Activated CD8-positive, alpha-beta T cell treated with anti-CD3 and anti-CD28 coated beads, Interleukin-2, amount 10 ng/mL, durations not matched to agents 7 days and 5 days (primary cell): ENCODE measurements around the gene STX1A. TPM values are rescaled to one million over a fixed set of nuclear protein-coding genes. Genes with fewer than 3 reads are reported as not detected.
"Not testable (repeated sequence)": the region's sequence is repeated elsewhere in the genome, so short reads cannot be mapped to it uniquely, and the experiment has no call there.

Experiments used
- ATAC-seq: fragments of 150-1000 bp; cut with Tn5 transposase; one replicate; pipeline ENCODE4 v1.10.0; 2021; ENCODE audit warnings: moderate library complexity
- CTCF ChIA-PET: fragments of 350-600 bp; sonication (Branson Sonifier 250); formaldehyde crosslinking; loops from one replicate; lab custom pipeline; 2021; ENCODE audit warnings: antibody characterized with exemption; lab: Charles Lee
- POLR2A ChIA-PET: fragments of 350-600 bp; sonication (Branson Sonifier 250); formaldehyde crosslinking; loops from one replicate; lab custom pipeline; 2021; ENCODE audit warnings: antibody characterized with exemption; lab: Charles Lee
- DNase-seq: peaks from one replicate; pipeline ENCODE4 v3.0.0-alpha.2; 2020
- H3K27ac Mint-ChIP-seq: one replicate; pipeline ENCODE4 v1.8.0; 2021; ENCODE audit warnings: mild to moderate bottlenecking, mixed read lengths
- H3K27me3 Mint-ChIP-seq: one replicate; pipeline ENCODE4 v1.8.0; 2021; ENCODE audit warnings: low read depth, mixed read lengths
- H3K36me3 Mint-ChIP-seq: one replicate; pipeline ENCODE4 v1.8.0; 2021; ENCODE audit warnings: low read depth, mixed read lengths
- H3K4me1 Mint-ChIP-seq: one replicate; pipeline ENCODE4 v1.8.0; 2021; ENCODE audit warnings: low read depth, mixed read lengths
- H3K4me3 Mint-ChIP-seq: one replicate; pipeline ENCODE4 v1.8.0; 2021; ENCODE audit warnings: mild to moderate bottlenecking, mixed read lengths
- H3K9me3 Mint-ChIP-seq: one replicate; pipeline ENCODE4 v1.8.0; 2022; ENCODE audit warnings: mixed read lengths; ENCODE audit not compliant: insufficient read depth
- total RNA-seq, 2 experiments: library from RNA; stranded (reverse); gene quantifications; one replicate each; pipeline ENCODE4 v1.2.3, GENCODE V29; 2021

Gene STX1A
- total RNA-seq, 2 experiments from 2014 or later = 10.6 to 12.3 TPM

- ATAC-seq (no peak), DNase-seq (no peak)
- Mint-ChIP-seq H3K9me3 (no peaks in the 10 kb centered on the region), H3K27ac (no peak overlapping the region), H3K4me3 (peak overlapping the region; percentile 63), H3K4me1 (peaks cover 36% of the 10 kb centered on the region), H3K27me3 (peaks cover 23% of the 10 kb centered on the region), H3K36me3 (peaks cover 3% of the 10 kb centered on the region)
- ChIA-PET POLR2A (interaction anchor here (0.7 kb wide), 1 partner anchor 36 kb away, joined by 3 read pairs; the partner anchor contains the start of genes BUD23 and DNAJC30), CTCF (interaction anchor here (1.2 to 8.3 kb wide), 3 partner anchors 18 to 114 kb away, joined by 3 to 69 read pairs (median 3); no protein-coding TSS in a partner anchor)
Observed at GRCh38 chr7:73719806-73720169, 319 bp upstream of the STX1A start.

DNA sequence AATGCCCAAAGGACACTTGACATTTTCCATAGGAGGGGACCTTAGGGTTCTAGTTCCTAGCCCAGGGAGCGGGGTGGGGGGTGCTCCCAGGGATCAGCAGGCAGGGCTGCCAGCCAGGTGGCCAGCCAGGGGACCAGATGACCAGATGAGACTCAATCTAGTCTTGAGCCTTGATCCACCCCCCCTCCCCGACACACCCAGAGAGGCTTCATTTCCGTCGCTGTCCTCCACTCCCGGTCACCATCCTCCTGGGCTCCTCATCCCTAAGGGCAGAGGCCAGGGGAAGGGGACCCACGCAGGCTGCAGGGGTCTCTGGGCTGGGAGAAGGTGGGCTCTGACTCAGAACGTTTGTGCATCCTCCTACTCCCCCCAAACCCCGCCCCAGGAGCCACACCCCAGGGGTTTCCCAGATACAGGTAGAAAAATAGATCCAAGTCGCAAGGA is 1.0 kb downstream of the STX1A start:
- H3K36me3 Mint-ChIP-seq = peaks cover 3% of the 10 kb centered on the region
- peak; percentile 35 for DNase-seq
- no peak for ATAC-seq
- peaks cover 21% of the 10 kb centered on the region for H3K27me3 Mint-ChIP-seq
- H3K4me3 Mint-ChIP-seq = peak overlapping the region; percentile 80
- ChIA-PET CTCF (interaction anchor here (1.0 to 1.3 kb wide), 3 partner anchors 14 to 112 kb away, joined by 3 to 14 read pairs (median 3); no protein-coding TSS in a partner anchor), POLR2A (interaction anchor here (0.8 kb wide), 1 partner anchor 162 kb away, joined by 3 read pairs; no protein-coding TSS in a partner anchor)
- peak overlapping the region; percentile 80 for H3K27ac Mint-ChIP-seq
- no peaks in the 10 kb centered on the region for H3K9me3 Mint-ChIP-seq
- H3K4me1 Mint-ChIP-seq = peaks cover 36% of the 10 kb centered on the region

DNA sequence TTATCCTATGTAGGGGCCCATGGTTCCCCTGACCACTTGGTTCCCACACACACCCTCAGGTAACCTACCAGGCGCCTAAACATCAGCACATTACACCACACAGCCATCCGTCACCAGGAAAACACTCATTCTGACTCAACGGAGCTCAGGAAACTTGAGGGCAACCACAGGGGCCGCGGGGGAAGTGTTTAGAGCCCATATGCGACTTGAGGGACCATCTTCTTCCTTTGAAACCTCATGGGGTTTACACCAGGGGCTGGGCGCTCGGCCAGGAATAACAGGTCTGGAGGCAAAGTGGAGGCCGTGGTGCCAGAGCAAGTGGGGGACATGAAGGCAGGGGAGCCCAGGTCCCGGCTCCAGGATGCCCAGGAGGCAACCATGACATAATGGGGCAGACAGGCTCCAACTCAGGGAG is 1.5 kb downstream of the STX1A start:
- Mint-ChIP-seq H3K36me3 (peaks cover 3% of the 10 kb centered on the region), H3K4me3 (peak overlapping the region; percentile 80), H3K27me3 (peaks cover 21% of the 10 kb centered on the region), H3K4me1 (peaks cover 39% of the 10 kb centered on the region), H3K9me3 (no peaks in the 10 kb centered on the region), H3K27ac (peak overlapping the region; percentile 80)
- DNase-seq (peak; percentile 85), ATAC-seq (peak; percentile 78)
- ChIA-PET CTCF (interaction anchor here (1.0 to 1.3 kb wide), 4 partner anchors 15 to 111 kb away, joined by 3 to 14 read pairs (median 3); no protein-coding TSS in a partner anchor), POLR2A (interaction anchor here (0.8 kb wide), 1 partner anchor 161 kb away, joined by 3 read pairs; no protein-coding TSS in a partner anchor)

DNA sequence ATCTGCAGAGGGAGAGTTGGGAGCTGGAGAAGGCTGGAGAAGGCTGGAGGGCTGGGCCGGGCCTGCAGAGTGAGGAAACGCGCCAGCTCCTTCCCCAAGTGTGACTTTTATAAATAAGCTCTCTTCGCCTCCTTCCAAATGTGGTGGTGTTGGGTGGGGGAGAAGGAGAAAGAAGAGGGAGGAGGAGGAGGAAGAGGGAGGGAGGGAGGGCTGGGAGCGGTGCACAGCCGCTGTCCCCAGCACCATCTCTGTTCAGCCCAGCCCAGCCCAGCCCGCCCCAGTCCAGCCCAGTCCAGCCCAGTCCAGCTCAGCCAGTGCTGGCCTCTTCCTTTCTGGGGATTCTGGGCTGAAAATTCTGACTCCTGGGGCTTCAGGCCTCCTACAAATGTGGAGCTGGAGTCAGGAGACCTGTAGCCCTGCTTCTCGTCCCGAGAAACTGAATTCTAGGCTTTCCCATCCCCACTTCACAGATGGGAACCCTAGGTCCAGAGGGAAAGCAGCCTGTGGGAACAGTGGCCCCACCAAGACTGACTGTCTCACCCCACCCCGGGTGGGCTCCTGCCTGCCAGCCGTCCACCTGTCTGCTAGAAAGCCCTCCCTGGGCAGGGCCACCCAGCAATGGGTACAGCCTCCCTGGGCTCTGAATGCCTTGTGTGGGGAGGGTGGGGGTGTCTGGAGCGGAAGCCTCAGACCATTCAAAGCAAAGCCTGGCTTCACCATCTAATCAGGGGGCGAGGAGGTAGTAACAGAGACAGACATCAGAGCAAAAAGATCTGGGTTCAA is 2.3 kb downstream of the STX1A start:
- Mint-ChIP-seq H3K27ac (peak overlapping the region; percentile 80), H3K4me1 (peaks cover 46% of the 10 kb centered on the region), H3K9me3 (no peaks in the 10 kb centered on the region), H3K4me3 (peak overlapping the region; percentile 80), H3K36me3 (peaks cover 3% of the 10 kb centered on the region), H3K27me3 (peaks cover 17% of the 10 kb centered on the region)
- ATAC-seq = no peak
- DNase-seq = peak; percentile 32
- POLR2A ChIA-PET = interaction anchor here (1.1 kb wide), 1 partner anchor 195 kb away, joined by 4 read pairs; the partner anchor contains the start of gene BAZ1B
- CTCF ChIA-PET = interaction anchor here (0.8 to 1.8 kb wide), 6 partner anchors 8 to 195 kb away, joined by 3 to 14 read pairs (median 3); partner anchors contain the start of gene BAZ1B

GRCh38 chr7:73716318-73716890 is 3.1 kb downstream of the STX1A start:
- H3K27me3 Mint-ChIP-seq = peaks cover 12% of the 10 kb centered on the region
- H3K4me1 Mint-ChIP-seq = peaks cover 46% of the 10 kb centered on the region
- ChIA-PET CTCF (interaction anchor here (0.8 to 1.8 kb wide), 4 partner anchors 9 to 194 kb away, joined by 3 to 7 read pairs (median 4); partner anchors contain the start of gene BAZ1B), POLR2A (interaction anchor here (1.1 to 1.5 kb wide), 2 partner anchors 19 to 194 kb away, joined by 3 to 4 read pairs; partner anchors contain the start of gene BAZ1B)
- H3K36me3 Mint-ChIP-seq = peaks cover 3% of the 10 kb centered on the region
- DNase-seq = no peak
- H3K4me3 Mint-ChIP-seq = no peak overlapping the region
- no peak for ATAC-seq
- peak overlapping the region; percentile 49 for H3K27ac Mint-ChIP-seq
- H3K9me3 Mint-ChIP-seq = no peaks in the 10 kb centered on the region

GRCh38 chr7:73715648-73716317 is 3.7 kb downstream of the STX1A start:
- Mint-ChIP-seq H3K9me3 (no peaks in the 10 kb centered on the region), H3K27ac (no peak overlapping the region), H3K4me3 (no peak overlapping the region), H3K27me3 (peaks cover 7% of the 10 kb centered on the region), H3K4me1 (peaks cover 46% of the 10 kb centered on the region), H3K36me3 (peaks cover 3% of the 10 kb centered on the region)
- ATAC-seq (no peak), DNase-seq (no peak)
- CTCF ChIA-PET = interaction anchor here (0.8 to 1.8 kb wide), 3 partner anchors 10 to 194 kb away, joined by 3 to 7 read pairs (median 5); partner anchors contain the start of gene BAZ1B
- POLR2A ChIA-PET = interaction anchor here (1.1 to 1.5 kb wide), 2 partner anchors 20 to 193 kb away, joined by 3 to 4 read pairs; partner anchors contain the start of gene BAZ1B

DNA sequence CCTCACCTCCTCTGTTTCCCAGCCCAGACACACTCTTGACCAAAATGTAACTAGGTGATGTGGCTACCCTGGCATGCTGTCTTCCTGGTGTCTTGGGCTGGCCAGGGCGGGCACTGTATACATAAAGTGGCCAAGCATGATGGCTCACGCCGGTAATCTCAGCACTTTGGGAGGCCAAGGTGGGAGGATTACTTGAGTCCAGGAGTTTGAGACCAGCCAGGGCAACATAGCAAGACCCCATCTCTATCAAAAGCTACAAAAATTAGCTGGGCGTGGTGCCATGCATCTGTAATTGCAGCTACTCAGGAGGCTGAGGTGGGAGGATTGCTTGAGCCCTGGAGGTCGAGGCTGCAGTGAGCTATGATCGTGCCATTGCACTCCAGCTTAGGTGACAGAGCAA is 6.2 kb downstream of the STX1A start:
- ATAC-seq, H3K9me3 Mint-ChIP-seq, DNase-seq, H3K27ac Mint-ChIP-seq, POLR2A ChIA-PET, H3K36me3 Mint-ChIP-seq, H3K27me3 Mint-ChIP-seq, H3K4me3 Mint-ChIP-seq: not testable (repeated sequence)
- peaks cover 35% of the 10 kb centered on the region for H3K4me1 Mint-ChIP-seq
- CTCF ChIA-PET = interaction anchor here (2.6 kb wide), 1 partner anchor 12 kb away, joined by 8 read pairs; no protein-coding TSS in a partner anchor

GRCh38 chr7:73712773-73713172 is 6.7 kb downstream of the STX1A start:
- POLR2A ChIA-PET = no interaction called here
- Mint-ChIP-seq H3K4me3 (no peak overlapping the region), H3K9me3 (no peaks in the 10 kb centered on the region), H3K36me3 (peaks cover 3% of the 10 kb centered on the region), H3K27me3 (peaks cover 3% of the 10 kb centered on the region), H3K27ac (no peak overlapping the region), H3K4me1 (peaks cover 29% of the 10 kb centered on the region)
- ATAC-seq = no peak
- CTCF ChIA-PET = interaction anchor here (0.9 to 2.6 kb wide), 4 partner anchors 11 to 112 kb away, joined by 3 to 9 read pairs (median 7); no protein-coding TSS in a partner anchor
- no peak for DNase-seq

DNA sequence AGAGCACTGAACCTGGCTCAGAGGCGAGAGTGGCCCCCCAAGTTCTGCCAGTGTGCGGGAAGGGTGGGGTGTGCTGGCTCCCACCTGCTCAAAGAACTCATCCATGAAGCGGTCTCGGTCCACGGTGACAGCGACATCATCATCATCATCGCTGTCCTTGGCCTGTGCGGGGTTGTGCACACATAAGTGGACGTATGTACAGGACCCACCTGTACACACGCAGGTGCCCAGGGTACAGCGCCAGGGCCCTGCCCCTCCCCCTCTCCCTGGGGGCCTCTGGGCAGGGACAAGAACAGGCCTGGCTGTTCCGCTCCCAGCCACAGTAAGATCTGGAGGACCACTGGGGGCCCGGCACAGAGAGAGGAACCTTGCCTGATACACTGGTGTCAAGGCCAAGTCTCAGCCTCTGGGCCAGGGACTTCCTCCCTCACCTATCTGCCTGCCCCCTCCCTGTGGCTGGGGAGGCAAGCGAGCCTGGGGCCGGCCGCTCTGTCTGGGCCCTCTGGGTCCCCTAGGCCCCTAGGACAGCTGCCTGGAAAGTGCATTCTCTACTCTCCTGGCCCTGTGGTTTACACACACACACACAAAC is 10.4 kb downstream of the STX1A start:
- CTCF ChIA-PET = no interaction called here
- DNase-seq (no peak), ATAC-seq (no peak)
- peaks cover 12% of the 10 kb centered on the region for H3K4me1 Mint-ChIP-seq
- H3K9me3 Mint-ChIP-seq = no peaks in the 10 kb centered on the region
- no peak overlapping the region for H3K4me3 Mint-ChIP-seq
- no peak overlapping the region for H3K27ac Mint-ChIP-seq
- POLR2A ChIA-PET = no interaction called here
- H3K36me3 Mint-ChIP-seq = no peaks in the 10 kb centered on the region
- H3K27me3 Mint-ChIP-seq = no peaks in the 10 kb centered on the region

DNA sequence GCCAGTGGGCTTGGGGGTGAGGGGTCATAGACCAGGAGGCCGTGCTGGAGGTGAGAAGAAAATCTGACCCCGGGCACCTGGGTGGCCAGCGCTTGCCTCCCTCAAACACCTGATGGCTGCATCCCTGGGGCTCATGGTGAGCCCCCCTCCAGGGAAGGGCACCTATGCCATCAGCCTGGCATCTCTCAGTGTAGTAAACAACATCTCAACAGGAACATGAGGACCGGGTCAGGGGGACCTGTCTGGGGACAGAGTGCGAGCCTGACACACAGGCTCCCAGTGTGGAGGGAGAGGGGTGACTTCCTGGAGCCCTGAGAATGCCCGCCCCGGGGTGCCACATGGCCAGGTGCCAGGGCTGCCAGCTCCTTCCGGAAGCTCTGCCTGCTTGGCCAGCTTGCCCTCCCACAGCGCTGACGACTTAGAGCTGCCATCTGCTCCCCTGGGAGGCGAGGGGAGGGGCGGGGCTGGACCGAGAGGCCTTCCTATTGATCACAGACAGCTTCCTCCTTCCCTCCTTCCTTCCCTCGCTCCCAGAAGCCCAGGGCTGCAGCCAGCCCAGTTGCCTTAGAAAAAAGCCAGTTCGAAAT is 12.3 kb downstream of the STX1A start:
- ChIA-PET POLR2A (no interaction called here), CTCF (interaction anchor here (1.3 kb wide), 1 partner anchor 100 kb away, joined by 3 read pairs; no protein-coding TSS in a partner anchor)
- Mint-ChIP-seq H3K27ac (no peak overlapping the region), H3K9me3 (no peaks in the 10 kb centered on the region), H3K4me3 (no peak overlapping the region), H3K4me1 (peaks cover 2% of the 10 kb centered on the region), H3K27me3 (no peaks in the 10 kb centered on the region), H3K36me3 (peaks cover 3% of the 10 kb centered on the region)
- DNase-seq (no peak), ATAC-seq (no peak)
